ENCODE data around the gene SEPTIN1. TPM values are rescaled to one million over a fixed set of nuclear protein-coding genes. Genes with fewer than 3 reads are reported as not detected.
A peak's percentile ranks its signal among the peaks of the same experiment; 100 is the strongest.

Gene SEPTIN1
- total RNA-seq, 1 donor from 2014 or later = not detected

GRCh38 chr16:30383521-30383920, 1.2 kb upstream of the SEPTIN1 start:
- no peak overlapping the region for H3K27ac ChIP-seq
- no peaks in the 10 kb centered on the region for H3K27me3 ChIP-seq
- peaks cover 5 to 6% of the 10 kb centered on the region in 2 donors for H3K4me1 ChIP-seq
- no peak overlapping the region for H3K4me3 ChIP-seq
- no peaks in the 10 kb centered on the region for H3K9me3 ChIP-seq
- intact Hi-C loops (cut with DNase I) = loop anchor here (2.0 kb wide), 1 partner anchor 21 kb away; no protein-coding TSS in a partner anchor
- TF ChIP-seq, protein P1, sequence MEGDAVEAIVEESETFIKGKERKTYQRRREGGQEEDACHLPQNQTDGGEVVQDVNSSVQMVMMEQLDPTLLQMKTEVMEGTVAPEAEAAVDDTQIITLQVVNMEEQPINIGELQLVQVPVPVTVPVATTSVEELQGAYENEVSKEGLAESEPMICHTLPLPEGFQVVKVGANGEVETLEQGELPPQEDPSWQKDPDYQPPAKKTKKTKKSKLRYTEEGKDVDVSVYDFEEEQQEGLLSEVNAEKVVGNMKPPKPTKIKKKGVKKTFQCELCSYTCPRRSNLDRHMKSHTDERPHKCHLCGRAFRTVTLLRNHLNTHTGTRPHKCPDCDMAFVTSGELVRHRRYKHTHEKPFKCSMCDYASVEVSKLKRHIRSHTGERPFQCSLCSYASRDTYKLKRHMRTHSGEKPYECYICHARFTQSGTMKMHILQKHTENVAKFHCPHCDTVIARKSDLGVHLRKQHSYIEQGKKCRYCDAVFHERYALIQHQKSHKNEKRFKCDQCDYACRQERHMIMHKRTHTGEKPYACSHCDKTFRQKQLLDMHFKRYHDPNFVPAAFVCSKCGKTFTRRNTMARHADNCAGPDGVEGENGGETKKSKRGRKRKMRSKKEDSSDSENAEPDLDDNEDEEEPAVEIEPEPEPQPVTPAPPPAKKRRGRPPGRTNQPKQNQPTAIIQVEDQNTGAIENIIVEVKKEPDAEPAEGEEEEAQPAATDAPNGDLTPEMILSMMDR (IDR thresholded peaks at IDR 0.05) = no peak
- H3K36me3 ChIP-seq = no peaks in the 10 kb centered on the region
- no peak for DNase-seq (ENCODE audit: low spot score in 2 of 2)

DNA sequence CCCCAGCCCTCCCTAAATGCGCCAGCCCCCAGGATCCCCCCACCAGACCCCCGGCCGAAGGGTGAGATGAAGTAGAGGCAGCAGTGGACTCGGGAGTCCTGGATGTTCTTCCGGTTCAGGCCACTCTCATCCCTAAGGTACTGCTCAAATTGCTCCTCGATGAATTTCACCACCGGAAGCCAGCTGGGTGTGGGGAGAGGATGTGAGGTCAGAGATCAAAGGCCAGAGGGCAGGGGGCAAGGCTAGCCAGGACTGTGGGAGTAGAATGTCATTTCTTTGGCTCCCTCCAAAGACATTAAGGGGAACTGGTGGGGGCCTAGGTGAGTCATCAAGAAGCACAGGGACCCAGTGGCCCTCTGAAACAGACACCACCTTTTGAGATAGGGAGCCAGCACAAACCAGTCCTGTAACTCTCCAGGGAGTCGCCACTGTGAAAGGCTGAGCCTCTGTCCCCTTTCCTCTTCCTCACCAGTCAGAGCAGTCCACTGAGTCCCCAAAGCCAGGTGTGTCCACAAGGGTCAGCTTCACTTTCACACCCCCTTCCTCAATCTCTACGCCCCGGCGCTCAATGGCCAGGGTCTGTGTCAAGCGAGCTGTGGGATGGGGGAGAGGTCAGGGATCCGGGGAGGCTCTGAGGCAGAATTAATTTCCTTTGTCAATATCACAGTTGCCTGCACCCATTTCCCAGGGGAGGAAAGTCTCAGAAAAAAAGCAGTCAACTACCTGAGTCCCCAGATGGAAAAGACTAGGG, 895 bp downstream of the SEPTIN1 start:
- Histone ChIP-seq H3K4me3 (no peak overlapping the region), H3K36me3 (no peaks in the 10 kb centered on the region), H3K9me3 (no peaks in the 10 kb centered on the region), H3K4me1 (peaks cover 8 to 9% of the 10 kb centered on the region in 2 donors), H3K27ac (no peak overlapping the region), H3K27me3 (no peaks in the 10 kb centered on the region)
- TF ChIP-seq, protein P1 (IDR thresholded peaks at IDR 0.05) = no peak
- DNase-seq (ENCODE audit: low spot score in 2 of 2) = no peak
- intact Hi-C loops (cut with DNase I) = loop anchor here (2.0 kb wide), 1 partner anchor 19 kb away; no protein-coding TSS in a partner anchor

- Histone ChIP-seq H3K4me1 (peaks cover 8 to 9% of the 10 kb centered on the region in 2 donors), H3K36me3 (no peaks in the 10 kb centered on the region), H3K27ac (no peak overlapping the region), H3K9me3 (no peaks in the 10 kb centered on the region), H3K27me3 (no peaks in the 10 kb centered on the region), H3K4me3 (no peak overlapping the region)
- TF ChIP-seq, protein P1 (IDR thresholded peaks at IDR 0.05) = no peak
- intact Hi-C loops (cut with DNase I) = no loop called here
- DNase-seq (ENCODE audit: low spot score in 2 of 2) = no peak
Observed at GRCh38 chr16:30380803-30381208, 1.6 kb downstream of the SEPTIN1 start.

DNA sequence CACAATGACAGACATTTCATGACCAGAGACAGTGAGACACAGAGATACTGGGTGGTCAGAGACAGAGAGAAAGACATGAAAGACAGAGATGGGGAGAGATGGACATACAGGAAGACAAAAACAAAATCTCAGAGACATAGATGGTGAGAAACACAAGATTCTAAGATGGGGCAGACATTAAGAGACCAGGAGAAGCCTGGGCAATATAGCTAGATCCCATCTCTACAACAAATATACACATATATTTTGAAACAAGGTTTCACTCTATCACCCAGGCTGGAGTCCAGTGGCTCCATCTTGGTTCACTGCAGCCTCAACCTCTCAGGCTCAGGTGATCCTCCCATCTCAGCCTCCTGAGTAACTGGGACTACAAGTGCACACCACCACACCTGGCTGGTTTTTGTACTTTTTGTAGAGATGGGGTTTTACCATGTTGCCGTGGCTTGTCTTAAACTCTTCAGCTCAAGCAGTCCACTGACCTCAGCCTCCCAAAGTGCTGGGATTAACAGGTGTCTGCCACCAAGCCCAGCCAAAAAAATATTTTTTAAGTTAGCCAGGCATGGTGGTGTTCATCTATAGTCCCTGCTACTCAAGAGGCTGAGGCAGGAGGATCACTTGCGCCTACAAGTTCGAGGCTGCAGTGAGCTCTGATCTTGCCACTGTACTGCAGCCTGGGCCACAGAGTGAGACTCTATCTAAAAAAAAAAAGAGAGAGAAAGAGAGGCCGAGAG, 2.1 kb downstream of the SEPTIN1 start:
- intact Hi-C loops (cut with DNase I) = no loop called here
- H3K9me3 ChIP-seq = no peaks in the 10 kb centered on the region
- H3K36me3 ChIP-seq = no peaks in the 10 kb centered on the region
- no peak for DNase-seq (ENCODE audit: low spot score in 2 of 2)
- TF ChIP-seq, protein P1 (IDR thresholded peaks at IDR 0.05) = no peak
- H3K27me3 ChIP-seq = no peaks in the 10 kb centered on the region
- no peak overlapping the region for H3K4me3 ChIP-seq
- no peak overlapping the region for H3K27ac ChIP-seq
- peaks cover 8 to 9% of the 10 kb centered on the region in 2 donors for H3K4me1 ChIP-seq

DNA sequence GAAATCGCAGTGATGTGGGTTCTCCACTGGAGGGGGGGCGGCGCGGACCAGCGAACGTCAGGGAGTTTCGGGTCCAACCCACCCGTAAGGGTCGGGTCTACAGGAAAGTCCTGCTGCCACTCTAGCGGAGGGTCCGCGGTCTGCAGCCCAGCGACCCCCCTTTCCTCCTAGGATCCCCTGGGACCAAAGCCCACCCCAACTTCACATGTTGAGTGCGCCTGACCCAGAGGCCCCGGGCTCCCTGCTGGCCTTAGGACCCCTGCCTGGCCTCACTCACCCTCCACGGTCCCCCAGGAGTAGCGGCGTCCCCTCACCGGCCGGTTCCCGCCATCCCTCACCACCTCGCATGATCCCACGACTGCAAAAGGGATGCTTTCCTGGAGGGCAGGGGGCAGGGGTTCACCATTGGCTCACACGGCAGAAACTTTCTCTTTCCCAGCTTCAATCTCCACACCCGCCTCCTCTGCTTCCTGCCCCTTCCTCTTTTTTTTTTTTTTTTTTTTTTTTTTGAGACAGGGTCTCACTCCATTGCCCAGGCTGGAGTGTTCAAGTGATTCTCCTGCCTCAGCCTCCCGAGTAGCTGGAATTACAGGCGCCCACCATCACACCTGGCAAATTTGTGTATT, 3.1 kb downstream of the SEPTIN1 start:
- intact Hi-C loops (cut with DNase I) = loop anchor here (2.0 to 10.0 kb wide), 5 partner anchors 44 to 564 kb away; partner anchors contain the start of genes KCTD13, PAGR1, PRRT2 and TBX6
- no peaks in the 10 kb centered on the region for H3K36me3 ChIP-seq
- DNase-seq (ENCODE audit: low spot score in 2 of 2) = no peak
- TF ChIP-seq, protein P1 (IDR thresholded peaks at IDR 0.05) = no peak
- H3K9me3 ChIP-seq = no peaks in the 10 kb centered on the region
- H3K4me1 ChIP-seq = peaks cover 8 to 9% of the 10 kb centered on the region in 2 donors
- no peaks in the 10 kb centered on the region for H3K27me3 ChIP-seq
- peak overlapping the region; percentile 99 to 100 for H3K27ac ChIP-seq
- H3K4me3 ChIP-seq = peak overlapping the region; percentile 67 to 88
